Stimulated activated CD8-positive, alpha-beta memory T cell treated with anti-CD3 and anti-CD28 coated beads, Interleukin-7, amount 100 ng/mL, for 4 hours (primary cell): ENCODE measurements around the gene TIMM23.
"Not testable (repeated sequence)": the region's sequence is repeated elsewhere in the genome, so short reads cannot be mapped to it uniquely, and the experiment has no call there.

ENCODE experiments used
- DNase-seq, 2 donors: peaks; one replicate each; pipeline ENCODE4 v3.0.0-alpha.2; 2020; ENCODE audit warnings: low read depth in 2 of 2

TIMM23 gene

GRCh38 chr10:46022978-46023702 is 50.9 kb downstream of the TIMM23 start:
- peak; percentile 55 to 77 for DNase-seq

- DNase-seq, result no peak
Observed at GRCh38 chr10:46024948-46025347, 52.7 kb downstream of the TIMM23 start.

DNA sequence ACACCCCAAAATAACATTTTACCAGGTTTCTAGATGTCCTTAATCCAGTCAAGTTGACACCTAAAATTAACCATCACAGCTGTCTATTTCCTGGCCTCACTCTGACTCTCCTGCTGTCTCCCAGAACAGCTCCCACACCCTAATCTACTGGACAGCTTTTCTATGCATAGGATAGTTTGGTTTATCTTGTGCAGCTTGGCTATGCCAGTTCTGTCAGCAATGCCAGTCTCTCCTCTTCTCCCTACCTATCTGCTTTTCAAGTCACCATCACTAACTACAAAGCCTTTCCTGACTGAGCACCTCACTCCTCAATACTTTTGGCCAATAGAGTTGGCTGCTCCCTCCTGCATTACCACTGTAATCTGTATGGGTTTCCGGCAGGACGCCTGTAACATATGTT is 53.1 kb downstream of the TIMM23 start:
- DNase-seq, result no peak

- no peak for DNase-seq
Observed at GRCh38 chr10:46026106-46026505, 53.8 kb downstream of the TIMM23 start.

GRCh38 chr10:46028584-46029460 is 56.5 kb downstream of the TIMM23 start:
- peak in 1 of 2 donors; percentile 15 for DNase-seq

DNA sequence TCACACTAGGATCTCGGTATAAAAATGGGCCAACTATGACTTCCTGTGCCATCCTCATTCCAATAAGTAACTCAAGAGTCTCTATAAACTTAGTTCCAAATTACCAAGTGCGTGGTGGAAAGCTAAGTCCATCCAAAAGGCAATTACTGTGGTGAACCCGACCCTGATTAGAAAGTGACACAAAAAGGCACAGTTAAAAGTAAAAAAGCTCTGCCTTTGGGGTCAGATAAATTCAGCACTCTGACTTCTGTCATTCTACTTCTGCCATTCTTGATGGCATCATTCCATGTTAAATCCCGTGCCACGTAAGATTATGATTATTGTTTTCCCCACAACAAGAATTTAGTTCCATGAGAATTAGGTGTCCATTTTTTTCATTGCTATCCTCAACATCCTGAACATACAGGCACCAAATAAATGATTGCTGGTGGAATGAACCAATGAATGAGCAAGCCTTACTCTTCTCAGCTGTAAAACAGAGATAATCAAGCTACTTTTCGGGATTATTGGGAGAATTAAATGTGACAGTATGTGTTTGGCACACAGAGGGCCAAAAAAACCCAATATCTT is 57.3 kb downstream of the TIMM23 start:
- DNase-seq, result no peak

DNA sequence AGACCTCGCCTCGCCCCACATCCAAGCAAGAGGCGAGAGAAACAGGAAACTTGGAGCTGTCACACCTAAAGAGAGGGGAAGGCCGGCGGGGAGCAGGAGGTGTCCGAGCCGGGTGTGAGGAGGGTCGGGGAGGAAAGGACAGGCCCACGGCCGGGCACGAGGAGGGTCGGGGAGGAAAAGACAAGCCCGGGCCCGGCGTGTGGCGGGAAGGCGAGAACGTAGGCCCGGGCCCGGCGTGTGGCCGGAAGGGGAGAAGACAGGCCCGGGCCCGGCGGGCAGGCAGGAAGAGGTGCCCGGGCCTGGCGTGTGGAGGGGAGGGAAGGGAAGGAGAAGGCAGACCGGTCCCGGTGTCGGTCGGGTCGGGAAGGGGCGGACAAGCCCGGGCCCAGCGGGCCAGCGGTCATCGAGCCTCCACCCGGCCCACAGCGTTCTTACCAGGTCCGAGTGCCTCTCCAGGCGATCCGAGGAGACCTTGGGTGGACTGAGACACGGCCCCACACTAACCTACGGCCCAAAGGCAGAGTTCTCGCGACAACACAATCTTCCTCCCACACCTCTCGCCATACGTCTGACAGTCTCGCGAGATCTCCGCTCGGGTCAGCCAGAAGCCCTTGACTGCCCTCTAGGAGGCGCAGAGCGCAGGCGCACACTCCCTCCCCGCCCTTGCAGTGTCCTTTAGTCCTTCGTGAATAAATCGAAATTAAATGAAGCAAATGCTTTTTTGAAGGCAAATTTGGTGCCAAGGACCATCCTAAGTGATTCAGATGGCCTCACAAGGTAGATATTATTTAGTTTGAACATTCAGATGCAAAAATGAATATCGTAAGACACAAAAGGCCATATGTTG is 58.0 kb downstream of the TIMM23 start, which contains the start of gene NCOA4:
Gene NCOA4, minus strand, starts transcription at position 533 of the 847 bp plus-strand sequence. CDS start 13,943 bp downstream, outside the sequence.
- peak; percentile 94 to 95 for DNase-seq

DNA sequence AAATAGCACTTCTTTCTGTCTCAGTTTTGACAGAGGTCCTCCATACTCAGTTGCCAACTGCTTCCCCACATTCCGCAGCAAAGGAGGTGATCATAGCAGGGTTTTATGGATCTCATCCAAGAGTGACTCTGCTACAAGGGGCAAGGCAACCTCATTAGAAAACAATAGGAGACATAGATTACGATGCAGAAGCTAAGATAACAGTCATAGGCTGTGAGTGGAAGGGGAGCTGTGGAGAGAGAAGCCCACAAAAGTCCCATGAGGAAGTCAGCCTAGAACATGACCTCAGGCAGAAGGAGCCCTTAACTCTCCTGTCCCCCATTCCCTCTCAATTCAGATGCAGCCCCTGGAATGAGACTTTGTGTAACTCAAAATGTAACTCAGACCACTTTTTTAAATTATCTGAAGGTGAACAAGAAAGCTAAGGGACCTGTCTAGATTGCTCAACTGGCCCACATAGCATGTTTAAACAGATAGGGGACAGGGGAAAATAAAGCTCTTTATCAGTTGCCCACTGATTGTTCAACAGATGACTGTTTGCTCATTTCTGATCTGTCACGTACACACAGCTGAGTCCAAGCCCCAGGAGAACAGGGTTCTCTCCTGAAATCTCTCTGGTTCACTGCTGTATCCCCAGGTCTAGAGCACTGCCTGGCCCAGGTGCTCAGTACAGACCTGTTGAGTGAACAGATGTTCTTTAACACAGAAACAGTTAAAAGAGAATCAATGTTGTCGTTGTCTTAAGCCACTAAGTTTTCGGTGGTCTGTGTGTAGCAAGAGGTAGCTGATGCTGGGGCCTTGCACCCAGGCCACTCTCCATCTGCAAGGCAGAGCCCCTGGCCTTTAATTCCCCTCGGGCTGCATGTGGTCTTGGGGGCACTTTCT is 59.6 kb downstream of the TIMM23 start:
- no peak for DNase-seq

DNA sequence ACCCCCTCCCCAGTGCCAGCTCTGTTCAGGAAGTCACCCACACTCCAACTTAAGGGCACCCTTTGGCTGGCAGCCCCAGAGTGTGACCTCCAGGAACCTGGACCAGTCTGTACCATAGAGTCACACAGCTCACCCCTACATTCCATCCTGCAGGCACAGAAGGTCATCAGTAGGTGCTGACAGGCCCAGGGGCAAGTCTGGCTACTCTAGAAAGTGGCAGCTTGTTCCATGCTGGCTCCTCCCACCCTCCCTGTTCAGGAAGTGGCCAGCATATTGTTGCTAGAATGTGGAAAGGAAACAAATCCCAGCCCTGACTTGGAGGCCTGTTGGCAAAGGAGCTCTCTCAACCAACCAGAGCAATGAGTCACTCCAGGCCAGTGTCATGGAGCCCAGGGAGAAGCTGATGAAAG is 61.3 kb downstream of the TIMM23 start:
- DNase-seq, result no peak

DNA sequence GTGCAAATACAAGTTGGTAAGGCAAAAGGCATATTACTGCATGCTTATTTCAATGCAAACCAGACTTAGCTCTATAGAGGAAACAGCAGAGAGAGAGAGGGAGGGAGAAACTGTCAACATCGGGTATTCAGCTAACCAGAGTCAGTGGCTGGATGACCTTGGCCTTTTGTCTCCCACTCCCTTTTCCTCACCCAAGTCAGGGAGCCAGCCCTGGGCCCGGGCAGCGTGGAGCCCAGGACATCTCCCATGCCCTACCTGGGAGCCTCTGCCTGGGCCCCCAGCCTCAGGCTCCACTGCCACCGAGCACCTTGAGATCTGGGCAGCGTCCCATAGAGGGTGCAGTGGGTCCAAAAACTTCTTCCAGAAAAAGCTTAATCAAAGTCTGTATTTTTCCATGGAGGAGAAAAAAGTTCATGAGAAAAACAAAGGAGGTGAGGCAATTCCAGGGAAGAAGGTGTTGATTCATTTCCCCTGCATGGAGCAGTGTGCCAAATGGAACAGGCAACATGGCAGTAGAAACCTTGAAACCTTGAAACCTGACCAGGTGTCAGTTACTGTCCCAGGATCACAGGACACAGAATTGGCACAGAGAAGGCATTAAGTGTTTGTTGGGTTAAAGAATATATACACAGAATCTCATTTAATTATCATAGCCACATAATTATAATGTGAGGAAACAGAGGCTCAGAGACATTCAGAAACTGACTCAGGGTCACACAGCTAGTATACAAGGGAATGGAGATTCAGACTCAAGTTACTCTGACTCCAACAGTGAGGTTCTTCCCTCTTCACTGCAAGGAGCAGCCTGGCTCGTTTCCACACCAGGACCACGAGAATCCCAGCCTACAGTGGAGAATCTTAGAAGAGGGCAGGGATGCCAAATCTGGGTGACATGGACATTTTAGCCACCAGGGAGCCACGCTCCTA is 63.9 kb downstream of the TIMM23 start:
- DNase-seq, result no peak

- DNase-seq, result no peak
Observed at GRCh38 chr10:46037107-46037825, 65.0 kb downstream of the TIMM23 start.

DNA sequence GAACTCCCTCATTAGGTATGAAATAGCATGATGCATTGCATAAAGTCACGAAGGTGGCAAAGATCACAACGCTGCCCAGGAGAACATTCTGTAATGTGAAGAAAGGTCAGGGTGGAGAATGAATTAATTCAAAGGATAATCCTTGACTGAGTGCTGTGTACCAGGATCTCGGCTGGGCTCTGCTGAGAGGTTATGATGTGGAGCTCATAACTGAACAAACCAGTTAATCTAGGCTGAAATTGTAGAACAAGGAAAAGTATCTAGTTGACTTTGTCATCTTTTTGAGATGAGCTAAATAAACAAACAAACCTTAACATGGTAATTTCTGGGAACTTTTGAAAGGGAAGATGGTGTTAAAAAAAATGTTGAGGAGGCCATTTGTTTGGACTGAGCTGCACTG is 67.7 kb downstream of the TIMM23 start:
- no peak for DNase-seq

DNA sequence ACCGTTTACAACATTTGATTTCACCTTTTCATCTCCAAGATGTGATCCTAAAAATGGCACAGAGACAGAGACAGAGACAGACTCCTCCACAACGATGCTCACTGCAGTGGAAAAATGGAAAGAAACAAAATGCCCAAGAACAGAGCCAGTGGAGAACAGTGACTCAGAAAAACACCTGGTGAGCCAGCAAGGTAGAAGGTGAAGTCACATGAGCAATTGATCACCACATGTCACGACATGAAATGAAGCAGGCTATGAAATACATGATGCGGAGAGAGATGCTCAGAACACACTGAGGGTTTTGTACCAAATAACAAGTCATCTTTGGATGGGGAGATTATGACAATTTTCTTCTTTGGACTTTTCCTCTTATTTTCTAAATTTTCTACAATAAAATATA is 70.2 kb downstream of the TIMM23 start:
- no peak for DNase-seq

GRCh38 chr10:46046261-46046660 is 74.0 kb downstream of the TIMM23 start, which contains the start of gene MSMB:
Gene MSMB (minus strand): TSS chr10:46046269. CDS start chr10:46046237, 32 bp downstream.
- DNase-seq, result no peak

DNA sequence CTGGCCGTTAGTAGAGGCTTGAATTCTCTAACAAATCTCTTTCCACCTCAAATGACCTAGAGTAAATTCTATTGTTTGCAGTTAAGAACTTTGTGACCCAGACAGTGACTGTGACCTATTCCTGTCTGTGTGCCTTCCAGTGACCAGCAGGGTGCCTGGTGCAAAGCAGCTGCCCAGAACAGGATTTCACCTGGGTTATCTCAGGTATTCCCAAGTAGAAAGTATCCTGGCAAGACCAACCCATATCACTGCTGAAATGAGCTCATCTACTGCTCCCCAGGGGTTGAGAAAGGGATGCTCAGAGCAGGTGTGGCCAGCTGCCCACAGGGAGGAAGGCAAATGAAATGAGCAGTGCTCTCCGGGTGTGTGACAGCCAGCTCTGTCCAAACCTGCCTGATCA is 75.9 kb downstream of the TIMM23 start:
- DNase-seq, result no peak

DNA sequence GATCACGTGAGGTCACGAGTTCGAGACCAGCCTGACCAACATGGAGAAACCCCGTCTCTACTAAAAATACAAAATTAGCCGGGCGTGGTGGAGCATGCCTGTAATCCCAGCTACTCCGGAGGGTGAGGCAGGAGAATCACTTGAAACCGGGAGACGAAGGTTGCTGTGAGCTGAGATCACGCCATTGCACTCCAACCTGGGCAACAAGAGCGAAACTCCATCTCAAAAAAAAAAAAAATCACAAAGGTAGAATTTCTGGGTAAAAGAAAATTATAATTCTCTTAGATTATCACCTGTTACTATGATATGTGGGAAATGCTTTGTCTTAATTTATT is 77.2 kb downstream of the TIMM23 start:
- not testable (repeated sequence) for DNase-seq

GRCh38 chr10:46050941-46051623 is 78.8 kb downstream of the TIMM23 start:
- DNase-seq, result no peak
